HepG2 (cell line): ENCODE results near the gene DOCK4. TPM values are rescaled to one million over a fixed set of nuclear protein-coding genes. Genes with fewer than 3 reads are reported as not detected.

ENCODE experiments used
- ATAC-seq: fragments of 200-7000 bp; cut with Tn5 transposase; 3 replicates; pipeline ENCODE4 v1.9.1; 2020; ENCODE audit warnings: mild to moderate bottlenecking, moderate library complexity
- BruUV-seq: library from RNA; stranded (reverse); fragments of 400-500 nt; replicated peaks from 2 replicates; lab custom pipeline; 2021; lab: Mats Ljungman, UMichigan
- CTCF ChIA-PET: fragments of 300-600 bp; formaldehyde crosslinking; extraction: SDS; loops from one replicate; lab custom pipeline; 2021; ENCODE audit warnings: low total read pairs, inconsistent platforms, low intra/inter-chr PET ratio; lab: Yijun Ruan, JAX
- POLR2A ChIA-PET: fragments of 350-600 bp; sonication (Branson Sonifier 250); formaldehyde crosslinking; loops from one replicate; lab custom pipeline; 2020; ENCODE audit warnings: antibody characterized with exemption, inconsistent platforms; lab: Yijun Ruan, JAX
- DNase-seq: peaks from one replicate; pipeline ENCODE4 v3.0.0-alpha.2; 2015; ENCODE audit warnings: low spot score
- FAIRE-seq: peaks from 3 replicates; lab custom pipeline; 2011; peaks lifted over from hg19 to GRCh38; lab: Jason Lieb, UNC
- H2AFZ ChIP-seq: one replicate; pipeline ENCODE4 v1.6.1; 2011; ENCODE audit warnings: low read length, inconsistent platforms
- H3K27ac ChIP-seq: fragments of 300-600 bp; 3 replicates; pipeline ENCODE4 v1.8.0; 2011; ENCODE audit warnings: mixed run types, mild to moderate bottlenecking, mixed read lengths, low read length, inconsistent platforms; ENCODE audit not compliant: insufficient read depth; ENCODE audit errors: extremely low read length
- H3K27me3 ChIP-seq, 2 experiments: fragments of 200-600 bp in 1 of 2; 2 replicates in 1 of 2; 3 replicates in 1 of 2; pipeline versions ENCODE4 v1.6.0 to v1.8.0; 2011; ENCODE audit warnings: low read length in 2 of 2, mild to moderate bottlenecking in 2 of 2, moderate library complexity in 2 of 2, inconsistent platforms in 1 of 2; ENCODE audit not compliant: insufficient read depth in 2 of 2, control insufficient read depth in 1 of 2
- H3K36me3 ChIP-seq, 2 experiments: fragments of 200-600 bp in 1 of 2; replicated peaks in 1 of 2; 2 replicates in 1 of 2; 3 replicates in 1 of 2; pipeline versions ENCODE4 v1.5.1 to v1.8.0; 2011; ENCODE audit warnings: low read length in 2 of 2, inconsistent platforms in 1 of 2; ENCODE audit not compliant: insufficient read depth in 2 of 2, control insufficient read depth in 1 of 2
- H3K4me1 ChIP-seq: 2 replicates; pipeline ENCODE4 v1.5.1; 2012; ENCODE audit warnings: low read length, inconsistent platforms; ENCODE audit not compliant: insufficient read depth
- H3K4me2 ChIP-seq: 2 replicates; pipeline ENCODE4 v1.6.0; 2011; ENCODE audit warnings: low read depth, low read length, inconsistent platforms
- H3K4me3 ChIP-seq, 3 experiments: fragments of 200-600 bp in 1 of 3; sonication (generic), shearing (Covaris generic) in 1 of 3; replicated peaks in 1 of 3; 2 replicates each; pipeline ENCODE4 v1.5.1; 2011 to 2016; ENCODE audit warnings: low read length in 3 of 3, inconsistent platforms in 2 of 3, low read depth in 2 of 3, mild to moderate bottlenecking in 2 of 3, control low read depth in 1 of 3, mixed read lengths in 1 of 3; ENCODE audit not compliant: insufficient read depth in 1 of 3
- H3K79me2 ChIP-seq: one replicate; pipeline ENCODE4 v1.6.1; 2011; ENCODE audit warnings: low read length, inconsistent platforms; ENCODE audit not compliant: insufficient read depth
- H3K9ac ChIP-seq: 2 replicates; pipeline ENCODE4 v1.6.0; 2011; ENCODE audit warnings: mild to moderate bottlenecking, low read depth, low read length, inconsistent platforms; ENCODE audit not compliant: insufficient read depth
- H3K9me3 ChIP-seq: 2 replicates; pipeline ENCODE4 v1.5.1; 2012; ENCODE audit warnings: mild to moderate bottlenecking, low read length
- H4K20me1 ChIP-seq: 2 replicates; pipeline ENCODE4 v1.6.0; 2011; ENCODE audit warnings: inconsistent platforms, mild to moderate bottlenecking, low read length, moderate library complexity; ENCODE audit not compliant: insufficient read depth
- EZH2 ChIP-seq: conservative IDR thresholded peaks from 2 replicates; pipeline ENCODE4 v1.6.1; 2012; ENCODE audit warnings: mild to moderate bottlenecking, low read depth, low read length, moderate library complexity
- ZMYM3 ChIP-seq: sonication (generic); formaldehyde crosslinking; IDR thresholded peaks from 2 replicates; pipeline ENCODE4 v1.5.1; 2020; ENCODE audit warnings: mild to moderate bottlenecking, missing genetic modification reagents
- ZNF577 ChIP-seq: sonication (generic); formaldehyde crosslinking; IDR thresholded peaks from 2 replicates; pipeline ENCODE4 v1.4.0; 2020; ENCODE audit warnings: mild to moderate bottlenecking, low read depth, missing genetic modification reagents, borderline replicate concordance
- WGBS: methylation state at CpG from one replicate; pipeline ENCODE4 v1.1.6; 2017; ENCODE audit warnings: low lambda C conversion rate; 5-methylcytosine and 5-hydroxymethylcytosine counted together
- in situ Hi-C: cut with HindIII; loops from 2 replicates; pipeline ENCODE4 v1.10.0; 2017; ENCODE audit warnings: low pct_unique_long_range_greater_than_20kb; ENCODE audit not compliant: extremely low pct_ligation_motif_present
- intact Hi-C: fragments of 100-400 bp; cut with micrococcal nuclease; formaldehyde crosslinking; loops from one replicate; pipeline ENCODE4 v1.10.0; 2022; ENCODE audit not compliant: unreplicated experiment
- polyA plus RNA-seq, 8 experiments: library from polyadenylated mRNA; depleted of rRNA in 3 of 8; stranded (reverse) in 7 of 8; unstranded in 1 of 8; fragments of >200 nt; fragmentation: Illumina TruSeq in 4 of 8; extraction: Trizol in 4 of 8; gene quantifications; 2 replicates each; pipeline versions ENCODE4 v1.2.1 to v1.2.3, GENCODE V29; 2011 to 2016; ENCODE audit warnings: low read depth in 4 of 8, missing spikeins in 1 of 8, mixed read lengths in 1 of 8; ENCODE audit not compliant: insufficient read depth in 1 of 8
- total RNA-seq, 5 experiments: library from RNA; depleted of rRNA; stranded (reverse); fragments of >200 nt; fragmentation: Illumina TruSeq; extraction: Trizol; gene quantifications; 2 replicates each; pipeline ENCODE4 v1.2.3, GENCODE V29; 2016; ENCODE audit warnings: low read depth in 1 of 5
- TF ChIP-seq, protein P1 (sequence below): sonication (generic); formaldehyde crosslinking; IDR thresholded peaks from 2 replicates; pipeline ENCODE4 v1.4.0; 2020; ENCODE audit warnings: mild to moderate bottlenecking, missing genetic modification reagents, borderline replicate concordance

The DOCK4 gene
- total and polyA plus RNA-seq, 2 of the 13 experiments (the other 11 are each of a cell fraction or from before 2014, with no cell fraction given), result 13.5 to 17.4 TPM

DNA sequence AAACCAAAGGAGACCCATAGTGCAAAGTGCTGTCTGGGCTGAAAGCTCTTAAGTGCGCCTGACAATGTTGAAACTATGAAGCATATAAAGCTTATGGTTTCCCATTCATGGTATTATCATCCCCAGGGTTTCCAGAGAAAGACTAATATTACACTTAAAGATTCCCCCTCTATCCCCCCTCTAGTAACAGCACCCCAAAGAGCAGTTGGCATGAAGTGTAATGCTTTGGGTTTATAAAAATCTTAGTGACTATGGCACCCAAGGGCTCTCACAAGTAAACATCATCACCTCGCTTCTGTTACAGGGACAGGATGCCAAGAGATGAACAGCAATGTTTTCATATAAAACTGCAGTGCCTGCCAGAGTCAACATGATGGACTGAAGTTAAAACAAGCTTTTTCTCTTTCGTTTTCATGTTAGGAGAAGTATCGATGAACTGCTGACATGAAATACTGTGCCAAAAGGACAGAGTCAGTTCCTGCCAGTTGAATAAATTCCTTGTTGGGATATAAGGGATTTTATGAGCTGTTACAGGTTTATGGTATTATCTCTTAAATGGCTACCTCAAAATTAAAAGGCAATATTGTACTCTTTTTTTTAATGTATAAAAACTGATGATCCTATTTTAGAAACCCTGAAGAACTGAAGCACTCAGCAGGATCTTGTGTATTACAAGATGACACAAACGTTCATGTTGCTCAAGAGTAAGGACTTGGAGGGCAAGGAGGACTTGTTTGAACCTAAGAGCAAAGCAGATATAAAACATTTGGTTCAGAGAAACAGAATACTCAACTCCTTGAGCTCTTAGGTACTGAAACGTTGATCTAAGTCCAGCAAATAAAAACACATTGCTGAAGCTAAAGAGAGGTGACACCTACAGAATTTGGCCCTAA lies 440.2 kb downstream of the DOCK4 start:
- no TSS peak for BruUV-seq
- no peak for FAIRE-seq
- ATAC-seq, result no peak
- TF ChIP-seq EZH2 (no peak), ZMYM3 (no peak), ZNF577 (no peak)
- TF ChIP-seq, protein P1, sequence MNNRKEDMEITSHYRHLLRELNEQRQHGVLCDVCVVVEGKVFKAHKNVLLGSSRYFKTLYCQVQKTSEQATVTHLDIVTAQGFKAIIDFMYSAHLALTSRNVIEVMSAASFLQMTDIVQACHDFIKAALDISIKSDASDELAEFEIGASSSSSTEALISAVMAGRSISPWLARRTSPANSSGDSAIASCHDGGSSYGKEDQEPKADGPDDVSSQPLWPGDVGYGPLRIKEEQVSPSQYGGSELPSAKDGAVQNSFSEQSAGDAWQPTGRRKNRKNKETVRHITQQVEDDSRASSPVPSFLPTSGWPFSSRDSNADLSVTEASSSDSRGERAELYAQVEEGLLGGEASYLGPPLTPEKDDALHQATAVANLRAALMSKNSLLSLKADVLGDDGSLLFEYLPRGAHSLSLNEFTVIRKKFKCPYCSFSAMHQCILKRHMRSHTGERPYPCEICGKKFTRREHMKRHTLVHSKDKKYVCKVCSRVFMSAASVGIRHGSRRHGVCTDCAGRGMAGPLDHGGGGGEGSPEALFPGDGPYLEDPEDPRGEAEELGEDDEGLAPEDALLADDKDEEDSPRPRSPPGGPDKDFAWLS, result no peak
- TF ChIP-seq, all 625 proteins: peak for 0
- CTCF ChIA-PET, result no interaction called here
- H3K4me1 ChIP-seq, result no peaks in the 10 kb centered on the region
- WGBS, result 90% methylated on average over 6 of the region's 6 CpGs
- no peaks in the 10 kb centered on the region for H4K20me1 ChIP-seq
- no peak overlapping the region for H3K4me2 ChIP-seq
- H3K9me3 ChIP-seq, result no peaks in the 10 kb centered on the region
- no peak overlapping the region for H3K4me3 ChIP-seq
- DNase-seq, result no peak
- H3K27ac ChIP-seq, result no peak overlapping the region
- intact Hi-C loops (no loop called here), in situ Hi-C loops (no loop called here)
- no peaks in the 10 kb centered on the region; a peak in 1 of 5 replicates for H3K27me3 ChIP-seq
- no peak overlapping the region for H3K9ac ChIP-seq
- POLR2A ChIA-PET, result no interaction called here
- H3K79me2 ChIP-seq, result no peaks in the 10 kb centered on the region
- no peak overlapping the region for H2AFZ ChIP-seq
- H3K36me3 ChIP-seq, result peaks cover 8 to 22% of the 10 kb centered on the region in 2 experiments; a peak in 3 of 5 replicates
